IMR-90 (cell line): ENCODE data around the gene ATXN10. TPM values are rescaled to one million over a fixed set of nuclear protein-coding genes. Genes with fewer than 3 reads are reported as not detected.
A peak's percentile ranks its signal among the peaks of the same experiment; 100 is the strongest.

ENCODE experiments used
- ATAC-seq: fragments of 200-7000 bp; cut with Tn5 transposase; 2 replicates; pipeline ENCODE4 v1.9.1; 2020; ENCODE audit warnings: low read depth, mild to moderate bottlenecking, moderate library complexity
- BruUV-seq: library from RNA; stranded (reverse); fragments of 400-500 nt; replicated peaks from 2 replicates; lab custom pipeline; 2021; lab: Mats Ljungman, UMichigan
- CTCF ChIA-PET: fragments of 300-600 bp; formaldehyde crosslinking; extraction: SDS; loops from one replicate; lab custom pipeline; 2021; ENCODE audit warnings: antibody characterized with exemption; lab: Yijun Ruan, JAX
- POLR2A ChIA-PET: fragments of 300-600 bp; sonication (Branson Sonifier 250); formaldehyde crosslinking; loops from one replicate; lab custom pipeline; 2022; ENCODE audit warnings: antibody characterized with exemption; ENCODE audit not compliant: unreplicated experiment; lab: Charles Lee
- DNase-seq: peaks from one replicate; pipeline ENCODE4 v3.0.0; 2013
- H2AFZ ChIP-seq: replicated peaks from 2 replicates; pipeline ENCODE3; 2013; ENCODE audit warnings: low read length, mild to moderate bottlenecking; ENCODE audit not compliant: poor library complexity
- H2AK5ac ChIP-seq: 2 replicates; pipeline ENCODE4 v1.6.1; 2013; ENCODE audit warnings: low read depth, low read length, inconsistent platforms
- H2AK9ac ChIP-seq: replicated peaks from 2 replicates; pipeline ENCODE3; 2013; ENCODE audit warnings: mild to moderate bottlenecking, low read depth, low read length, moderate library complexity; ENCODE audit not compliant: poor library complexity
- H2BK120ac ChIP-seq: 2 replicates; pipeline ENCODE4 v1.6.1; 2013; ENCODE audit warnings: low read depth, low read length, inconsistent platforms
- H2BK15ac ChIP-seq: 3 replicates; pipeline ENCODE4 v1.6.1; 2013; ENCODE audit warnings: low read depth, low read length, inconsistent platforms
- H2BK20ac ChIP-seq: 2 replicates; pipeline ENCODE4 v1.6.1; 2013; ENCODE audit warnings: low read depth, mild to moderate bottlenecking, inconsistent platforms, low read length, moderate library complexity
- H2BK5ac ChIP-seq: 2 replicates; pipeline ENCODE4 v1.6.1; 2013; ENCODE audit warnings: mild to moderate bottlenecking, low read depth, low read length, inconsistent platforms; ENCODE audit not compliant: poor library complexity, severe bottlenecking
- H3K14ac ChIP-seq: replicated peaks from 2 replicates; pipeline ENCODE4 v1.6.1; 2013; ENCODE audit warnings: low read depth, low read length, inconsistent platforms
- H3K18ac ChIP-seq: 2 replicates; pipeline ENCODE4 v1.6.1; 2013; ENCODE audit warnings: low read depth, low read length, control low read depth
- H3K23ac ChIP-seq: 2 replicates; pipeline ENCODE4 v1.6.1; 2013; ENCODE audit warnings: low read depth, low read length, inconsistent platforms
- H3K27ac ChIP-seq: 2 replicates; pipeline ENCODE4 v1.5.1; 2013; ENCODE audit warnings: mild to moderate bottlenecking, control low read depth, low read length; ENCODE audit not compliant: insufficient read depth
- H3K27me3 ChIP-seq: 2 replicates; pipeline ENCODE4 v1.6.1; 2013; ENCODE audit warnings: low read length; ENCODE audit not compliant: control insufficient read depth, insufficient read depth
- H3K36me3 ChIP-seq: 2 replicates; pipeline ENCODE4 v1.6.1; 2013; ENCODE audit warnings: low read length, mixed read lengths; ENCODE audit not compliant: control insufficient read depth, insufficient read depth
- H3K4ac ChIP-seq: 2 replicates; pipeline ENCODE4 v1.6.1; 2013; ENCODE audit warnings: low read depth, low read length, inconsistent platforms
- H3K4me1 ChIP-seq: 2 replicates; pipeline ENCODE4 v1.6.1; 2013; ENCODE audit warnings: low read length, mixed read lengths; ENCODE audit not compliant: control insufficient read depth, insufficient read depth
- H3K4me2 ChIP-seq: 2 replicates; pipeline ENCODE4 v1.6.1; 2013; ENCODE audit warnings: low read depth, mild to moderate bottlenecking, control low read depth, low read length, moderate library complexity
- H3K4me3 ChIP-seq: 2 replicates; pipeline ENCODE4 v1.5.1; 2013; ENCODE audit warnings: low read depth, mild to moderate bottlenecking, control low read depth, low read length, moderate library complexity; ENCODE audit not compliant: insufficient read depth
- H3K56ac ChIP-seq: 2 replicates; pipeline ENCODE4 v1.6.1; 2013; ENCODE audit warnings: low read length, inconsistent platforms; ENCODE audit not compliant: insufficient read depth; ENCODE audit errors: extremely low read depth
- H3K79me1 ChIP-seq, 2 experiments: 2 replicates each; pipeline ENCODE4 v1.6.1; 2013; ENCODE audit warnings: low read length in 2 of 2, inconsistent platforms in 1 of 2, low read depth in 1 of 2
- H3K9ac ChIP-seq: 2 replicates; pipeline ENCODE4 v1.6.1; 2013; ENCODE audit warnings: low read depth, low read length, control low read depth
- H3K9me1 ChIP-seq: 2 replicates; pipeline ENCODE4 v1.6.1; 2013; ENCODE audit warnings: low read length, inconsistent platforms; ENCODE audit not compliant: insufficient read depth
- H3K9me3 ChIP-seq: 2 replicates; pipeline ENCODE4 v1.6.1; 2013; ENCODE audit warnings: low read length; ENCODE audit not compliant: control insufficient read depth, insufficient read depth
- H4K20me1 ChIP-seq: 2 replicates; pipeline ENCODE4 v1.6.1; 2013; ENCODE audit warnings: low read length, inconsistent platforms; ENCODE audit not compliant: insufficient read depth
- H4K5ac ChIP-seq: 2 replicates; pipeline ENCODE4 v1.6.1; 2013; ENCODE audit warnings: mild to moderate bottlenecking, low read depth, low read length, control low read depth
- H4K8ac ChIP-seq, 2 experiments: 2 replicates each; pipeline ENCODE4 v1.6.1; 2013; ENCODE audit warnings: low read depth in 2 of 2, low read length in 2 of 2, control low read depth in 1 of 2, inconsistent platforms in 1 of 2
- H4K91ac ChIP-seq: 2 replicates; pipeline ENCODE4 v1.6.1; 2013; ENCODE audit warnings: low read depth, low read length, inconsistent platforms; ENCODE audit not compliant: insufficient read depth
- ELK1 ChIP-seq: fragments of 150-350 bp; IDR thresholded peaks from 2 replicates; pipeline ENCODE4 v1.6.1; 2016; ENCODE audit warnings: low read depth, mild to moderate bottlenecking, low read length, moderate library complexity, borderline replicate concordance
- MAFK ChIP-seq: IDR thresholded peaks from 2 replicates; pipeline ENCODE4 v1.6.1; 2012; ENCODE audit warnings: low read depth, low read length, improper control_type of control experiment
- WGBS, 2 experiments: methylation state at CpG; one replicate each; pipeline versions ENCODE4 v1.1.5 to v1.1.7; 2013; ENCODE audit warnings: missing lambda C conversion rate in 2 of 2; ENCODE audit not compliant: insufficient read length in 1 of 2; ENCODE audit errors: extremely low coverage in 2 of 2; 5-methylcytosine and 5-hydroxymethylcytosine counted together
- dilution Hi-C: fragments of 300-500 bp; cut with HindIII; formaldehyde crosslinking; loops from one replicate; pipeline ENCODE4 v1.14.3; 2018; ENCODE audit warnings: low sequenced_read_pairs; ENCODE audit not compliant: unreplicated experiment
- in situ Hi-C: fragments of 300-500 bp; cut with MboI; formaldehyde crosslinking; loops from 3 replicates; pipeline ENCODE4 v1.14.3; 2019; ENCODE audit warnings: low sequenced_read_pairs, inconsistent platforms, mixed read lengths
- intact Hi-C: fragments of 100-400 bp; cut with micrococcal nuclease; formaldehyde crosslinking; loops from 2 replicates; pipeline ENCODE4 v1.10.0; 2022
- polyA plus RNA-seq, 3 experiments: library from polyadenylated mRNA; depleted of rRNA; stranded (reverse); fragments of >200 nt; gene quantifications; 2 replicates each; pipeline ENCODE4 v1.2.3, GENCODE V29; 2012; ENCODE audit warnings: low replicate concordance in 1 of 3
- total RNA-seq: library from RNA; depleted of rRNA; stranded (reverse); fragments of >200 nt; gene quantifications from 2 replicates; pipeline ENCODE4 v1.2.3, GENCODE V29; 2012

The ATXN10 gene
- total and polyA plus RNA-seq, 2 of the 4 experiments (the other 2 are of a cell fraction), result 116 to 231 TPM

DNA sequence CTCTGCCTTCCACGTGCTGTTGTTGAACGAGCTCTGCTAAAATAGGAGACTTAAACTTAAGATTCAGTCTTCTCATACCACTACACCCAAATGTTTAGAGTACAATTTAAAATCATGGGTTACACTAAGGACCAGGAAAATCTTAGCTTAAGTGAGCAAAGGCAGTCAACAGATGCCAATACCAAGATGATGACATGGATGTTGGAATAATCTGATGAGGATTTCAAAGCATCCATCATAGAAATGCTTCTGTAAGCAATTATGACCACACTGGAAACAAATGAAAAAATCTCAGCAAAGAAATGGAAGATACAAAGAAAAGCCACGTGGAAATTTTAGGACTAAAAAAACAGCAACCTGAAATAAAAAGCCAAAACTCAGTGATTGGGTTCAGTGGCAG is 109.8 kb downstream of the ATXN10 start:
- no TSS peak for BruUV-seq
- no peak overlapping the region for H3K27ac ChIP-seq

More for the DNA sequence above, 109.8 kb downstream of the ATXN10 start:
- peak; percentile 52 for DNase-seq
- peaks cover 26% of the 10 kb centered on the region for H3K9me1 ChIP-seq
- H2AK9ac ChIP-seq, result no peak overlapping the region
- no peak overlapping the region for H3K23ac ChIP-seq
- H3K4ac ChIP-seq, result no peak overlapping the region
- H3K36me3 ChIP-seq, result peaks cover 4% of the 10 kb centered on the region; the same call in 1 of the 2 replicates
- CTCF ChIA-PET, result interaction anchor here (0.8 kb wide), 1 partner anchor 12 kb away, joined by 4 read pairs; no protein-coding TSS in a partner anchor
- H4K91ac ChIP-seq, result no peak overlapping the region
- peak; percentile 53 for ATAC-seq
- H2AFZ ChIP-seq, result no peak overlapping the region
- H4K5ac ChIP-seq, result no peak overlapping the region
- H3K4me3 ChIP-seq, result no peak overlapping the region
- no peak overlapping the region for H3K18ac ChIP-seq
- no peak overlapping the region for H2BK20ac ChIP-seq
- peaks cover 25% of the 10 kb centered on the region for H3K4me1 ChIP-seq
- no peak overlapping the region; the same call in 1 of the 2 replicates for H3K14ac ChIP-seq
- H3K79me1 ChIP-seq, result peaks cover 56 to 82% of the 10 kb centered on the region in 2 experiments
- H4K8ac ChIP-seq, result no peak overlapping the region
- H3K56ac ChIP-seq, result no peak overlapping the region
- H3K9me3 ChIP-seq, result no peaks in the 10 kb centered on the region
- H2BK15ac ChIP-seq, result no peak overlapping the region
- H2AK5ac ChIP-seq, result no peak overlapping the region
- dilution Hi-C loops (no loop called here), intact Hi-C loops (no loop called here), in situ Hi-C loops (no loop called here)
- H3K9ac ChIP-seq, result no peak overlapping the region
- no peak overlapping the region for H2BK120ac ChIP-seq
- WGBS, 2 experiments, result no CpG with 5 or more reads among the region's 3 CpGs
- H2BK5ac ChIP-seq, result no peak overlapping the region
- no peaks in the 10 kb centered on the region for H3K27me3 ChIP-seq
- TF ChIP-seq ELK1, result no peak
- TF ChIP-seq MAFK, result peak; percentile 83
- H3K4me2 ChIP-seq, result no peak overlapping the region
- POLR2A ChIA-PET, result no interaction called here
- peaks cover 63% of the 10 kb centered on the region for H4K20me1 ChIP-seq
